ENCODE measurements around the gene OAT.

OAT gene

GRCh38 chr10:124353896-124354295 lies 64.8 kb downstream of the OAT start:
- no peak for DNase-seq (ENCODE audit: low read depth in 2 of 2)

- no peak for DNase-seq (ENCODE audit: low read depth in 2 of 2)
These were observed 65.5 kb downstream of the OAT start for GRCh38 chr10:124353091-124353815.

- no peak for DNase-seq (ENCODE audit: low read depth in 2 of 2)
These were observed 67.1 kb downstream of the OAT start for GRCh38 chr10:124351481-124352220.

- DNase-seq (ENCODE audit: low read depth in 2 of 2): no peak
These were observed 67.9 kb downstream of the OAT start for GRCh38 chr10:124350806-124351205.

- DNase-seq (ENCODE audit: low read depth in 2 of 2): no peak
These were observed 68.8 kb downstream of the OAT start for GRCh38 chr10:124349996-124350280.

GRCh38 chr10:124349231-124349995 lies 69.3 kb downstream of the OAT start:
- no peak for DNase-seq (ENCODE audit: low read depth in 2 of 2)

- no peak for DNase-seq (ENCODE audit: low read depth in 2 of 2)
These were observed 69.9 kb downstream of the OAT start for GRCh38 chr10:124348801-124349200.

GRCh38 chr10:124347956-124348355 lies 70.8 kb downstream of the OAT start:
- DNase-seq (ENCODE audit: low read depth in 2 of 2): no peak

Measured in fibroblast of skin of left quadriceps (primary cell).